Measurements from ENCODE around the gene DDA1. TPM values are rescaled to one million over a fixed set of nuclear protein-coding genes. Genes with fewer than 3 reads are reported as not detected.

Gene DDA1
- total RNA-seq, 2 donors from 2014 or later = 9.6 to 18.6 TPM

DNA sequence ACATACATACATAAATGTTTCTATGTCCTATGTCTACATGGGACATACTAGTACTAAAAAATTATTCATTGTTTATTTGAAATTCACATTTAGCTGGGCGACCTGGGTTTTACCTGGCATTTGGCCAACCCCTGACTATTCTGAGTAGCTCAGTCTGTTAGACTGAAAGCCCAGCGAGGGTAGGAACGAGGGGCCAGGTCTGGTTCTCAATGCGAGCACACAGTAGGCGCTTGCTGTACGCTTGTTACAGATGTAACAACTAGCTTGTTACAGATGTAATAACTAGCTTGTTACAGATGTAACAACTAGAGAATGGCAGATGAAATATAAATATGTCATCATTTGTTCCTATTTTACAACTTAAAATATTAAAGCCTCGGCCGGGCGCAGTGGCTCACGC lies 26.2 kb downstream of the DDA1 start:
- DNase-seq (ENCODE audit: low spot score) = no peak
- H3K27ac ChIP-seq = no peak overlapping the region
- intact Hi-C loops (cut with DNase I) = no loop called here
- H3K27me3 ChIP-seq (replicated peaks; ENCODE audit: insufficient read depth) = no peaks in the 10 kb centered on the region
- H3K9me3 ChIP-seq = no peaks in the 10 kb centered on the region
- H3K36me3 ChIP-seq = no peaks in the 10 kb centered on the region
- TF ChIP-seq, protein P1, sequence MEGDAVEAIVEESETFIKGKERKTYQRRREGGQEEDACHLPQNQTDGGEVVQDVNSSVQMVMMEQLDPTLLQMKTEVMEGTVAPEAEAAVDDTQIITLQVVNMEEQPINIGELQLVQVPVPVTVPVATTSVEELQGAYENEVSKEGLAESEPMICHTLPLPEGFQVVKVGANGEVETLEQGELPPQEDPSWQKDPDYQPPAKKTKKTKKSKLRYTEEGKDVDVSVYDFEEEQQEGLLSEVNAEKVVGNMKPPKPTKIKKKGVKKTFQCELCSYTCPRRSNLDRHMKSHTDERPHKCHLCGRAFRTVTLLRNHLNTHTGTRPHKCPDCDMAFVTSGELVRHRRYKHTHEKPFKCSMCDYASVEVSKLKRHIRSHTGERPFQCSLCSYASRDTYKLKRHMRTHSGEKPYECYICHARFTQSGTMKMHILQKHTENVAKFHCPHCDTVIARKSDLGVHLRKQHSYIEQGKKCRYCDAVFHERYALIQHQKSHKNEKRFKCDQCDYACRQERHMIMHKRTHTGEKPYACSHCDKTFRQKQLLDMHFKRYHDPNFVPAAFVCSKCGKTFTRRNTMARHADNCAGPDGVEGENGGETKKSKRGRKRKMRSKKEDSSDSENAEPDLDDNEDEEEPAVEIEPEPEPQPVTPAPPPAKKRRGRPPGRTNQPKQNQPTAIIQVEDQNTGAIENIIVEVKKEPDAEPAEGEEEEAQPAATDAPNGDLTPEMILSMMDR (IDR thresholded peaks at IDR 0.05) = no peak
- peaks cover 4% of the 10 kb centered on the region for H3K4me1 ChIP-seq (replicated peaks)
- 59% methylated on average over 10 of the region's 10 CpGs for WGBS
- H3K4me3 ChIP-seq = no peak overlapping the region

DNA sequence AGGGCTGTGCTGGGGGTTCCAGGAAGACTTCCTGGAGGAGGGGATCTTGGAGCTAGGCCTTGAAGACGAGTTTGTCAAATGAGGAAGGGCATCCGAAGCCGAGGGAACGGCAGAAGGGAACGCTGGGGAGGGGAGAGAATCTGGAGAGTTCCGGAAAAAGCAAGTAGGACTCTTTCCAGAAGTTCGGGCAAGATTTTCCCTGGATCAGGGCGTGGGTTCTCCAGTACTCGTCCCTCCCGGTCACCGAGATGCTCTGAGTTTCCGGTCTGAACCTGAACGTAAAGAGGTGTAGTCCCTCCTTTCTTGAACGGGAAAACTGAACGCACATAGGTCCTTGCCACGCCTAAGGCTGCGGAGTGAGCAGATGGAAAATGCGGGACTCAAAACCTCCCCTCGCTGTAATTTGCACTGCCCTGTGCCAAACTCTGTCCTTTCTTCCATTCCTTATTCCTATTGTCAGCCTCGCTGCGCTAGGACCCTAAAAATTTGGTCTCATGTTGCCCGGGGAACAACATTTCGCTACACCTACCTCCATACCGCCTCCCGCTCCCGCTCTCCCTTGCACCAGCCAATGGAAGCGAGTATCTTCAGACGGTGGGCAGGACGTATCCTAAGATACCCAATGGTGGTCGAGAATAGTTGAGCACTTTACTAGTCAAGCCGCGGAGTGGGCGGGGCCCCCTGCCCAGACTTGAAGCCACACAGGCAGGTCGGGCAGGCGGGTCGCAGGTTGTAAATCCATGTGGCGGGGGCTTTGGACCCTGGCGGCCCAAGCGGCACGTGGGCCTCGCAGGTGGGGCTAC lies 27.7 kb downstream of the DDA1 start, which contains the start of gene GTPBP3:
GTPBP3 (plus strand) TSS at position 682 of the 803 bp plus-strand sequence; CDS start at position 741, 59 bp downstream.
- Histone ChIP-seq H3K27ac (peak within 1 kb of the TSS; percentile 90 to 91), H3K9me3 (no peaks in the 10 kb centered on the region), H3K27me3 (replicated peaks; ENCODE audit: insufficient read depth) (no peaks in the 10 kb centered on the region), H3K4me1 (replicated peaks) (peaks cover 4% of the 10 kb centered on the region), H3K36me3 (no peaks in the 10 kb centered on the region), H3K4me3 (peak within 1 kb of the TSS; percentile 64 to 66)
- peak; percentile 95 for TF ChIP-seq POLR2AphosphoS5 (IDR thresholded peaks at IDR 0.05)
- TF ChIP-seq POLR2A (IDR thresholded peaks at IDR 0.05) = peak; percentile 45
- TF ChIP-seq, protein P1 (IDR thresholded peaks at IDR 0.05) = peak in 2 of 4 experiments; percentile 4 to 5
- 0% methylated on average over 41 of the region's 41 CpGs for WGBS
- peak; percentile 98 for DNase-seq (ENCODE audit: low spot score)
- intact Hi-C loops (cut with DNase I) = no loop called here

DNA sequence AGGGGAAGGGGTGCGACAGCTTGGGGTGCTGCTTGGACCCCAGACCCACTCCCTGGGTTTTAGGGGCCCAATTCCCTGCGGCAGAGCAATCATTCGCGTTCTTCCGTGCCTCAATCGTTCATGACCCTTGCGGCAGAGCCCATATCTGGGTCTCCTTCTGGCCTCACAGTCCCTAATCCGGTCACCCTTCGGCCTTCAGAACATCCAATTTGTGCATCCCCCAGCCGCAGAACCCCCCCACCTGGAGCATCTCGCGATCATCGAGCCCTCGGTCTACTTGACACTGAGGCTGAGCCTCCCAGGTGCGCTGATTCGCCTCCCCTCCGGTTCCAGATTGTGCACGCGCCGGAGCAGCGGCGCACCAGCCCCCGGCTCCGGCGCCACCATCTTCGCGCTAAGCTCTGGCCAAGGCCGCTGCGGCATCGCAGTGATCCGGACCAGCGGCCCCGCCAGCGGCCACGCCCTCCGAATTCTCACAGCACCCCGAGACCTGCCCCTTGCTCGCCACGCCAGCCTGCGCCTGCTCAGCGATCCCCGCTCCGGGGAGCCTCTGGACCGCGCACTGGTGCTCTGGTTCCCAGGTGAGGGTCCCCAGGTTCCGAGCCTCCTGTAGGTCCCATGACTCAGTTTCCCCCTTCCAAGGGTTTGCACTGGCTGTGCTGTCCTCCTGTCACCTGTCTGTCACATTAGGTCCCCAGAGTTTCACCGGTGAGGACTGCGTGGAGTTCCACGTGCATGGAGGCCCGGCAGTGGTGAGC lies 28.5 kb downstream of the DDA1 start:
- WGBS = 5% methylated on average over 50 of the region's 50 CpGs
- DNase-seq (ENCODE audit: low spot score) = no peak

DNA sequence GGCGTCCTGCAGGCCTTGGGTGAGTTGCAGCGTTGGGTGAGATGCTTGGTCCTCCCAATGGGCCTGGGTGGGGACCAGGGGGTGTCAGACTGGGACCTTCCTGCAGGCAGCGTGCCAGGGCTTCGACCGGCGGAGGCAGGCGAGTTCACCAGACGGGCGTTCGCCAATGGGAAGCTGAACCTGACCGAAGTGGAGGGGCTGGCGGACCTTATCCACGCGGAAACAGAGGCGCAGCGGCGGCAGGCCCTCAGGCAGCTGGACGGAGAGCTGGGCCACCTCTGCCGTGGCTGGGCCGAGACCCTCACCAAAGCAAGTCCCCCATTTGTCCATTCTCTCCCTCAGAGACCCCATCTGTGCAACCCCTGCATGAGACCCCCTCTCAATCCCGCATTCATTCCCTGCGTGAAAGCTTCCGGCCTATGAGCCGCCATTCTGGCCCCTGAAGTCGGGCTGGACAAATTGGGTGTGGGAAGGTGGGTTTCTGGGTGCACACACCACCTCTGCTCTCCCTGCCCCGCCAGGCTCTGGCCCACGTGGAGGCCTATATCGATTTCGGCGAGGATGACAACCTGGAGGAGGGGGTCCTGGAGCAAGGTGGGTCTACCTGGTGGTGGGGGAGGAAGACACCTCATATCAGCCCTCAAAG lies 29.2 kb downstream of the DDA1 start:
- Histone ChIP-seq H3K9me3 (no peaks in the 10 kb centered on the region), H3K27ac (no peak overlapping the region), H3K36me3 (no peaks in the 10 kb centered on the region), H3K27me3 (replicated peaks; ENCODE audit: insufficient read depth) (no peaks in the 10 kb centered on the region), H3K4me1 (replicated peaks) (peaks cover 4% of the 10 kb centered on the region), H3K4me3 (peak overlapping the region; percentile 64 to 66)
- intact Hi-C loops (cut with DNase I) = no loop called here
- 84% methylated on average over 30 of the region's 30 CpGs for WGBS
- no peak for DNase-seq (ENCODE audit: low spot score)
- TF ChIP-seq POLR2A (IDR thresholded peaks at IDR 0.05) = no peak
- TF ChIP-seq POLR2AphosphoS5 (IDR thresholded peaks at IDR 0.05) = no peak
- TF ChIP-seq, protein P1 (IDR thresholded peaks at IDR 0.05) = no peak

More for the DNA sequence above, 28.5 kb downstream of the DDA1 start:
- Histone ChIP-seq H3K36me3 (no peaks in the 10 kb centered on the region), H3K4me3 (peak overlapping the region; percentile 64 to 66), H3K27ac (peak overlapping the region; percentile 90 to 91), H3K27me3 (replicated peaks; ENCODE audit: insufficient read depth) (no peaks in the 10 kb centered on the region), H3K9me3 (no peaks in the 10 kb centered on the region), H3K4me1 (replicated peaks) (peaks cover 4% of the 10 kb centered on the region)
- TF ChIP-seq POLR2A (IDR thresholded peaks at IDR 0.05) (no peak), POLR2AphosphoS5 (IDR thresholded peaks at IDR 0.05) (no peak)
- TF ChIP-seq, protein P1 (IDR thresholded peaks at IDR 0.05) = no peak
- intact Hi-C loops (cut with DNase I) = no loop called here
